ENCODE results near the gene DMD.

The DMD gene

GRCh38 chrX:31545726-31546125 is 1665.6 kb downstream of the DMD start:
- H3K9ac ChIP-seq (ENCODE audit: insufficient read length) = no peak overlapping the region
- no peak for DNase-seq (ENCODE audit: low read depth, low spot score)
- H3K27ac ChIP-seq = no peak overlapping the region
- no peaks in the 10 kb centered on the region for H3K9me3 ChIP-seq (ENCODE audit: low read depth, low read length)
- TF ChIP-seq FOXP2 (optimal IDR thresholded peaks at IDR 0.05; ENCODE audit: control extremely low read depth, extremely low read length, insufficient read depth) (no peak), POLR2AphosphoS5 (IDR thresholded peaks at IDR 0.05; ENCODE audit: borderline replicate concordance, low read depth, low read length) (no peak), EZH2 (IDR thresholded peaks at IDR 0.05) (no peak)
- no peaks in the 10 kb centered on the region for H3K36me3 ChIP-seq (ENCODE audit: insufficient read depth, low read length)
- H3K4me3 ChIP-seq = no peak overlapping the region

- Histone ChIP-seq H3K9ac (ENCODE audit: insufficient read length) (no peak overlapping the region), H3K27ac (no peak overlapping the region), H3K9me3 (ENCODE audit: low read depth, low read length) (no peaks in the 10 kb centered on the region), H3K36me3 (ENCODE audit: insufficient read depth, low read length) (no peaks in the 10 kb centered on the region), H3K4me3 (no peak overlapping the region)
- no peak for DNase-seq (ENCODE audit: low read depth, low spot score)
- no peak for TF ChIP-seq EZH2 (IDR thresholded peaks at IDR 0.05)
- TF ChIP-seq FOXP2 (optimal IDR thresholded peaks at IDR 0.05; ENCODE audit: control extremely low read depth, extremely low read length, insufficient read depth) = no peak
- no peak for TF ChIP-seq POLR2AphosphoS5 (IDR thresholded peaks at IDR 0.05; ENCODE audit: borderline replicate concordance, low read depth, low read length)
Measured at GRCh38 chrX:31545191-31545590, 1666.2 kb downstream of the DMD start.

- no peak for DNase-seq (ENCODE audit: low read depth, low spot score)
- no peaks in the 10 kb centered on the region for H3K9me3 ChIP-seq (ENCODE audit: low read depth, low read length)
- H3K27ac ChIP-seq = no peak overlapping the region
- no peaks in the 10 kb centered on the region for H3K36me3 ChIP-seq (ENCODE audit: insufficient read depth, low read length)
- no peak overlapping the region for H3K4me3 ChIP-seq
- TF ChIP-seq FOXP2 (optimal IDR thresholded peaks at IDR 0.05; ENCODE audit: control extremely low read depth, extremely low read length, insufficient read depth) = no peak
- TF ChIP-seq POLR2AphosphoS5 (IDR thresholded peaks at IDR 0.05; ENCODE audit: borderline replicate concordance, low read depth, low read length) = no peak
- no peak for TF ChIP-seq EZH2 (IDR thresholded peaks at IDR 0.05)
- no peak overlapping the region for H3K9ac ChIP-seq (ENCODE audit: insufficient read length)
Measured at GRCh38 chrX:31543634-31544033, 1667.7 kb downstream of the DMD start.

GRCh38 chrX:31542566-31542965 is 1668.8 kb downstream of the DMD start:
- TF ChIP-seq POLR2AphosphoS5 (IDR thresholded peaks at IDR 0.05; ENCODE audit: borderline replicate concordance, low read depth, low read length) (no peak), FOXP2 (optimal IDR thresholded peaks at IDR 0.05; ENCODE audit: control extremely low read depth, extremely low read length, insufficient read depth) (no peak), EZH2 (IDR thresholded peaks at IDR 0.05) (no peak)
- Histone ChIP-seq H3K9me3 (ENCODE audit: low read depth, low read length) (no peaks in the 10 kb centered on the region), H3K36me3 (ENCODE audit: insufficient read depth, low read length) (no peaks in the 10 kb centered on the region), H3K27ac (no peak overlapping the region), H3K4me3 (no peak overlapping the region), H3K9ac (ENCODE audit: insufficient read length) (no peak overlapping the region)
- no peak for DNase-seq (ENCODE audit: low read depth, low spot score)

- H3K36me3 ChIP-seq (ENCODE audit: insufficient read depth, low read length) = no peaks in the 10 kb centered on the region
- no peak overlapping the region for H3K27ac ChIP-seq
- TF ChIP-seq EZH2 (IDR thresholded peaks at IDR 0.05) = no peak
- no peak for TF ChIP-seq POLR2AphosphoS5 (IDR thresholded peaks at IDR 0.05; ENCODE audit: borderline replicate concordance, low read depth, low read length)
- TF ChIP-seq FOXP2 (optimal IDR thresholded peaks at IDR 0.05; ENCODE audit: control extremely low read depth, extremely low read length, insufficient read depth) = no peak
- DNase-seq (ENCODE audit: low read depth, low spot score) = no peak
- no peak overlapping the region for H3K4me3 ChIP-seq
- H3K9ac ChIP-seq (ENCODE audit: insufficient read length) = no peak overlapping the region
- no peaks in the 10 kb centered on the region for H3K9me3 ChIP-seq (ENCODE audit: low read depth, low read length)
Measured at GRCh38 chrX:31540313-31540712, 1671.0 kb downstream of the DMD start.

GRCh38 chrX:31527455-31528126 is 1683.8 kb downstream of the DMD start:
- Histone ChIP-seq H3K27ac (no peak overlapping the region), H3K9ac (ENCODE audit: insufficient read length) (no peak overlapping the region), H3K4me3 (no peak overlapping the region), H3K36me3 (ENCODE audit: insufficient read depth, low read length) (no peaks in the 10 kb centered on the region), H3K9me3 (ENCODE audit: low read depth, low read length) (no peaks in the 10 kb centered on the region)
- TF ChIP-seq FOXP2 (optimal IDR thresholded peaks at IDR 0.05; ENCODE audit: control extremely low read depth, extremely low read length, insufficient read depth) (no peak), EZH2 (IDR thresholded peaks at IDR 0.05) (no peak), POLR2AphosphoS5 (IDR thresholded peaks at IDR 0.05; ENCODE audit: borderline replicate concordance, low read depth, low read length) (no peak)
- DNase-seq (ENCODE audit: low read depth, low spot score) = no peak

GRCh38 chrX:31523884-31524536 is 1687.3 kb downstream of the DMD start:
- no peak for TF ChIP-seq POLR2AphosphoS5 (IDR thresholded peaks at IDR 0.05; ENCODE audit: borderline replicate concordance, low read depth, low read length)
- TF ChIP-seq FOXP2 (optimal IDR thresholded peaks at IDR 0.05; ENCODE audit: control extremely low read depth, extremely low read length, insufficient read depth) = no peak
- no peak for TF ChIP-seq EZH2 (IDR thresholded peaks at IDR 0.05)
- DNase-seq (ENCODE audit: low read depth, low spot score) = no peak
- Histone ChIP-seq H3K9me3 (ENCODE audit: low read depth, low read length) (no peaks in the 10 kb centered on the region), H3K36me3 (ENCODE audit: insufficient read depth, low read length) (no peaks in the 10 kb centered on the region), H3K9ac (ENCODE audit: insufficient read length) (no peak overlapping the region), H3K4me3 (no peak overlapping the region), H3K27ac (no peak overlapping the region)

GRCh38 chrX:31522760-31523159 is 1688.6 kb downstream of the DMD start:
- Histone ChIP-seq H3K9ac (ENCODE audit: insufficient read length) (no peak overlapping the region), H3K36me3 (ENCODE audit: insufficient read depth, low read length) (no peaks in the 10 kb centered on the region), H3K27ac (no peak overlapping the region), H3K4me3 (no peak overlapping the region), H3K9me3 (ENCODE audit: low read depth, low read length) (no peaks in the 10 kb centered on the region)
- no peak for DNase-seq (ENCODE audit: low read depth, low spot score)
- TF ChIP-seq FOXP2 (optimal IDR thresholded peaks at IDR 0.05; ENCODE audit: control extremely low read depth, extremely low read length, insufficient read depth) (no peak), EZH2 (IDR thresholded peaks at IDR 0.05) (no peak), POLR2AphosphoS5 (IDR thresholded peaks at IDR 0.05; ENCODE audit: borderline replicate concordance, low read depth, low read length) (no peak)
